ENCODE results near the gene MEIOC.

Gene MEIOC

GRCh38 chr17:44719444-44719843, 63.2 kb downstream of the MEIOC start:
- DNase-seq: no peak

- no peak for DNase-seq
Measured at GRCh38 chr17:44722254-44722653, 66.0 kb downstream of the MEIOC start.
